Skeletal muscle tissue (tissue), 4 donors: Measurements from ENCODE around the gene HKDC1. TPM values are rescaled to one million over a fixed set of nuclear protein-coding genes. Genes with fewer than 3 reads are reported as not detected.

Source experiments
- H3K27ac ChIP-seq: one replicate; pipeline ENCODE4 v1.7.0; 2013; ENCODE audit warnings: mild to moderate bottlenecking, low read depth, low read length, inconsistent platforms
- H3K27me3 ChIP-seq, 3 donors: one replicate each; pipeline ENCODE4 v1.7.0; 2013; ENCODE audit warnings: low read length in 3 of 3; ENCODE audit not compliant: control insufficient read depth in 3 of 3, insufficient read depth in 3 of 3
- H3K36me3 ChIP-seq, 3 donors: one replicate each; pipeline ENCODE4 v1.7.0; 2013; ENCODE audit warnings: low read length in 3 of 3; ENCODE audit not compliant: control insufficient read depth in 3 of 3, insufficient read depth in 3 of 3
- H3K4me1 ChIP-seq, 3 donors: one replicate each; pipeline ENCODE4 v1.7.0; 2013; ENCODE audit warnings: low read length in 3 of 3, mild to moderate bottlenecking in 3 of 3; ENCODE audit not compliant: control insufficient read depth in 3 of 3, insufficient read depth in 3 of 3
- H3K4me3 ChIP-seq, 3 donors: one replicate each; pipeline ENCODE4 v1.7.0; 2013; ENCODE audit warnings: low read length in 3 of 3
- H3K9ac ChIP-seq, 3 donors: one replicate each; pipeline ENCODE4 v1.7.0; 2013; ENCODE audit warnings: low read length in 3 of 3, mild to moderate bottlenecking in 3 of 3, moderate library complexity in 2 of 3, low read depth in 1 of 3
- H3K9me3 ChIP-seq, 3 donors: one replicate each; pipeline ENCODE4 v1.7.0; 2013; ENCODE audit warnings: low read length in 3 of 3; ENCODE audit not compliant: control insufficient read depth in 3 of 3
- total RNA-seq: library from RNA; depleted of rRNA; stranded (reverse); fragments of >200 nt; gene quantifications from one replicate; pipeline ENCODE4 v1.2.3, GENCODE V29; 2014
- donor health status: Osteomylitis.

The HKDC1 gene
- total RNA-seq, 1 donor from 2014 or later: not detected

DNA sequence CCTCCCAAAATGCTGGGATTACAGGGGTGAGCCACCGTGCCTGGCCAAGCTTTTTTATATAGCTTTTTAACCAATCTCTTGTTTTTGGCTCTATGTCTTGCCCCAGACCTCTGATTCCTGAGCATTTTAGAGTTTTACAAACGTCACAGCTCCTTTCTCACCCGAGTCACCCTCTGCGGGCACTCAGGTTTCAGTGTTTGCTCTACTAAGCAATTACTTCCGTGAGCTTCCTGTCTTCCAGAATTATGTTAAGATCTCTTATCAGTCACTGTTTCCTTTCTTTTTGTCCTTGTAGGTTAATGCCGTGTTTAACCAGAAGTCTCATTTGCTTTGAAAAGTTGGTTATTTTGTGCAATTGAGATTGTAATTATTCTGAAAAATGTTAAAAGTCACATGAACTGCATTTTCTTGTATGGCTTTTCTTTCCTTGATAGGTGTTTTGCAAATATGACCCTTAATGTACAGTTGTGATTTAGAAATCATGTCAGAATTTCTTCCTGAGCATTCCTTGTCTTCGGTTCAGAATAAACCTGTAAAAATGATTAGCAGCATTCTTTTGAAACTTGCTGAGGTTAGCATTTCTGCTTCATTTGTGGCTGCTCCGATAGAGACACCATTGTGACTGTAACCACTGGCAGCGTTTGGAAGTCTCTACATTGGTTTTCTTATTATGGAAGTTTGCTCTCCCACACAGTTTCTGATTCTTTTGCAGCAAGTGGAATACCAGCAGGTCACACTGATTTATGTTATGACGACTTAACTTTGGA lies 4.5 kb upstream of the HKDC1 start:
- no peaks in the 10 kb centered on the region for H3K9me3 ChIP-seq

DNA sequence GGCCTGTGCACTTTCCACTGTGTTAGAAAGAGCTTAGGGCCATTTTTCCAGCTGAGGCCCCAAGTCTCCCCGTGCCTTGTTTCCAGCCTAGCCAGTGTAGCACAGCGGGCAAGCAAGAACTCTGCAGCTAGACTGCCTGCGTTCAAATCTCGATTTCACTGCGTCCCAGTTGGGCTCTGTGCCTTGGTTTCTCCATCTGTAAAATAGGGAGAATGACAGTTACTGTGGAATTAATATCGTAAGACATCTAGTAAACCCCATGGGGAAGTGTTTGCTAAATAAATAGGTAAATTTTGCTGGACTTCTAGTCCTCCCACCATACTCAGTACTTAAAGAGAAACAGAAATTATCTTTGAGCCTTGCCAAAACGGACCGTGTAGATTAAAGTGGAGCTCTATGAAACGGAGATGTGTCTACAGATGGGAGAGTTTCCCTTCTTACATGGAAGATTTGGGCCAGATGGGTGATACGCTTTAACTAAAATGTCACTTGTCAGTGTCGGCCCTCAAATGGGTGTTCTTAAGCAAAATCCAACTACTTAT lies 3.5 kb upstream of the HKDC1 start:
- H3K36me3 ChIP-seq: no peaks in the 10 kb centered on the region
- no peak overlapping the region for H3K27ac ChIP-seq
- no peak overlapping the region for H3K9ac ChIP-seq
- H3K4me3 ChIP-seq: no peak overlapping the region
- no peaks in the 10 kb centered on the region for H3K9me3 ChIP-seq
- H3K27me3 ChIP-seq: peaks cover 0 to 5% (median 3%) of the 10 kb centered on the region in 3 donors
- peaks cover 0 to 5% (median 4%) of the 10 kb centered on the region in 3 donors for H3K4me1 ChIP-seq

More for the DNA sequence above, 4.5 kb upstream of the HKDC1 start:
- Histone ChIP-seq H3K36me3 (no peaks in the 10 kb centered on the region), H3K27ac (no peak overlapping the region), H3K4me3 (no peak overlapping the region), H3K27me3 (peaks cover 0 to 5% (median 3%) of the 10 kb centered on the region in 3 donors), H3K9ac (no peak overlapping the region), H3K4me1 (peaks cover 0 to 5% (median 4%) of the 10 kb centered on the region in 3 donors)

DNA sequence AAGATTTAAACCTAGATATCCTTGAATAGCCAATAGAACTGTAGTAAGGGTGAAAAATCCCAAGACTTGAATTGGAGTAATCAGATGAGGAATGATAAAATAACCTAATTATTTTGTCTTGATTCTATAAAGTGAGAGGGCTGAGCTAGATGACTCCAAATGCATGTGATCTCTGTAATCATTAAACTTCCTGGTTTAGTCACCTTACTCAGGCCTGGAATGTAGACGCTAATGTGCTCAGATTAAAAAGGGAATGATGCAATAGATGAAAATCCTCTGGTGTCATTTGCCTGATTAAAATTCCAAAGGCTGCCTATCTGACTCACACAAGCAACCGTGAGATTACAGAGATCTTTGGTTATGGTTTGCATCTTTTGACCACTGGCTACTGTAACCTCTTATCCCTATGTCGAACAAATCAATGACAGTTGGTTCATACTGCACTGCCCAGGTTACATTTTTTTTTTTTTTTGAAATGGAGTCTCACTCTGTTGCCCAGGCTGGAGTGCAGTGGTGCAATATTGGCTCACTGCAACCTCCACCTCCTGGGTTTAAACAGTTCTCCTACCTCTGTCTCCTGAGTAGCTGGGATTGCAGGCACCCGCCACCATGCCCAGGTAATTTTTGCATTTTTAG lies 2.9 kb upstream of the HKDC1 start:
- no peak overlapping the region for H3K27ac ChIP-seq
- H3K9me3 ChIP-seq: no peaks in the 10 kb centered on the region
- peaks cover 0 to 5% (median 4%) of the 10 kb centered on the region in 3 donors for H3K4me1 ChIP-seq
- H3K9ac ChIP-seq: no peak overlapping the region
- no peaks in the 10 kb centered on the region for H3K36me3 ChIP-seq
- no peak overlapping the region for H3K4me3 ChIP-seq
- H3K27me3 ChIP-seq: peaks cover 0 to 5% (median 3%) of the 10 kb centered on the region in 3 donors

DNA sequence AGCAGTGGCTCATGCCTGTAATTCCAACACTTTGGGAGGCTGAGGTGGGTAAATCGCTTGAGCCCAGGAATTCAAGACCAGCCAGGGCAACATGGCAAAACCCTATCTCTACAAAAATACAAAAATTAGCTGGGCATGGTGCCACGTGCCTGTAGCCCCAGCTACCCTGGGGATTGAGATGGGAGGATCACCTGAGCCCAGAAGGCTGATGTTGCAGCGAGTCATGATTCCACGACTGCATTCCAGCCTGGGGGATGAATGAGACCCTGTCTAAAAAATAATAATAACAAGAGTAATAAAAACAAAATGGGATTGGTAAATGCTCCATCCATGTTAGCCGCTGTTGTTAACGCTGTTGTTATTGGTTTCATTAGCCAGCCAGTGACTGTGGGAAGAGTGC lies 1.3 kb upstream of the HKDC1 start:
- H3K27ac ChIP-seq: no peak overlapping the region
- H3K27me3 ChIP-seq: peaks cover 0 to 5% (median 3%) of the 10 kb centered on the region in 3 donors
- no peaks in the 10 kb centered on the region for H3K36me3 ChIP-seq
- no peak overlapping the region for H3K4me3 ChIP-seq
- H3K9me3 ChIP-seq: no peaks in the 10 kb centered on the region
- H3K9ac ChIP-seq: no peak overlapping the region
- H3K4me1 ChIP-seq: peaks cover 0 to under 1% (median under 1%) of the 10 kb centered on the region in 3 donors

DNA sequence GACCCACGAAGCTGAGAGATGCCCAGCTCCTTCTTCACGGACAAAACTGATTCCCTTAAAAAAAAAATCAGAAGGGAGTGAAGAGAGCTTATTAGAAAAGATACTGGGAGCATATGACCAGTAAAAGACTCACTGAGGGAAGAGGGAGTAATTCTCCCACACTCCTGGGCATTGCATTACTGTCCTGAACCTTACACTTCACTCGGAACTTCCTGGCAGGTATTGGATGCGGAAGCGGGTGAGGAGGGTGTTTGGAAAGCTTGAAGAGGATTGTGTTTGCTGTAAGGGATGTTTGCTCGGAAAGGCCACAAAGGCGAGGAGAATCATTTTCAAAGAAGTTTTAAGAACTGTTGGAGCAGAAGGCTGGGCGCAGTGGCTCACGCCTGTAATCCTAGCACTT lies 375 bp downstream of the HKDC1 start:
- H3K36me3 ChIP-seq: no peaks in the 10 kb centered on the region
- H3K27ac ChIP-seq: no peak overlapping the region
- no peaks in the 10 kb centered on the region for H3K9me3 ChIP-seq
- no peak overlapping the region for H3K9ac ChIP-seq
- no peak overlapping the region for H3K4me3 ChIP-seq
- peaks cover 0 to under 1% (median 0%) of the 10 kb centered on the region in 3 donors for H3K4me1 ChIP-seq
- peaks cover 0 to 5% (median 3%) of the 10 kb centered on the region in 3 donors for H3K27me3 ChIP-seq

DNA sequence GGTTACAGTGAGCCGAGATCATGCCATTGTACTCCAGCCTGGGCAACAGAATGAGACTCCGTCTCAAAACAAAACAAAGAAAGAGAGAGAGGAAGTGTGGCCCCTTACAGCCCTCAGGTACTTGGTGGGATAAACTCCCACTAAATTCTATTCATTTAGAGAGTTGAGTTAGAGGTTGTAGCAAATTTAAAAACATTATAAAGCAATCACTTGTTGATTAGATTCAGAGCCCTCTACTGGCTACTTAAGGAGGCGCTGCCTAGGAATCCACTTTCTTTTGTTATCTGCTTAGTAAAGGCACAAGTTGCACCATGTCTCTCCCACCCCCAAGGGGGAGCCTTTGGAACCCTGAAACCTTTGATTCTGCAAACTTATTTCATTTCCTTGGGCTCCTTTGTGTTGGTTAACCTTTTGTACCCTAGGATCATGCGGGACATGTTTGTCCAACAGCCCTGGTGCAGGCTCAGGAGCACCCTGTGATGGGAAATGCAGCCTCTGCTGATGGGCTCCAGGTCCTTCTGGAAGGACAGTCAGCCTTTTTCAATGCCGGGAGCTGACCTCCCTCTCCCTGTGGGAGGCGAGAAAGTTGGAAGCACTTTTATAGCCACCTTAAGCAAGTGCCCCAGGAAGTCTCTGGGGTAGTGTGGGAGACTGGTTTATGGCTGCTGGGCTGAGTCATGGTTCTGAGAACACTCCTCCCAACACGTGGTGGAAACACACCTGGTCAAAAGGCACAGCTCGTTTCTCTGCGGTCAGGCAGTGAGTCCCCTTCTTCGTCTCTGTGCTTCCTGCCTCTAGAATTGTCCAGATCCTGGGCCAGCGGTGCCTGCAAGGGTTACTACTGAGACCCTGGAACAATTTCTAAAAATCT lies 2.3 kb downstream of the HKDC1 start:
- peaks cover 0 to 3% (median 3%) of the 10 kb centered on the region in 3 donors for H3K27me3 ChIP-seq
- no peaks in the 10 kb centered on the region for H3K36me3 ChIP-seq
- H3K27ac ChIP-seq: no peak overlapping the region
- H3K9ac ChIP-seq: no peak overlapping the region
- no peak overlapping the region for H3K4me3 ChIP-seq
- peaks cover 0 to 3% (median 3%) of the 10 kb centered on the region in 3 donors for H3K4me1 ChIP-seq
- no peaks in the 10 kb centered on the region for H3K9me3 ChIP-seq

DNA sequence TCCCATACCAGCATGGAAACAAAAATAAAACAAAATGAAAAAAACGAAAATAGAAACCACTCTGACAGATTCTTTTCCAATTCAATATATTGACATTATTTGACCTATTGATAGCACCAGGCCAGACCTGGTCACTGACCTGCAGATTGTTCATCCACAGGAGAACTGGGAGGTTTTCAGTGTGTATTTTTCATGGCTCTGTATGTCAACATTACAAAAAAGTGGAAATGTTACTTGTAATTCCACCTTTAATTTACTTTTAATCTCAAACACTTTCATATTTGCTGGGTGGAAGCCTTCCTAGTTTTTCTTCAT lies 2.9 kb downstream of the HKDC1 start:
- Histone ChIP-seq H3K36me3 (no peaks in the 10 kb centered on the region), H3K27me3 (peaks cover 0 to 3% (median 0%) of the 10 kb centered on the region in 3 donors), H3K9me3 (no peaks in the 10 kb centered on the region), H3K4me3 (no peak overlapping the region), H3K9ac (no peak overlapping the region), H3K4me1 (peaks cover 0 to 3% (median 3%) of the 10 kb centered on the region in 3 donors), H3K27ac (no peak overlapping the region)

DNA sequence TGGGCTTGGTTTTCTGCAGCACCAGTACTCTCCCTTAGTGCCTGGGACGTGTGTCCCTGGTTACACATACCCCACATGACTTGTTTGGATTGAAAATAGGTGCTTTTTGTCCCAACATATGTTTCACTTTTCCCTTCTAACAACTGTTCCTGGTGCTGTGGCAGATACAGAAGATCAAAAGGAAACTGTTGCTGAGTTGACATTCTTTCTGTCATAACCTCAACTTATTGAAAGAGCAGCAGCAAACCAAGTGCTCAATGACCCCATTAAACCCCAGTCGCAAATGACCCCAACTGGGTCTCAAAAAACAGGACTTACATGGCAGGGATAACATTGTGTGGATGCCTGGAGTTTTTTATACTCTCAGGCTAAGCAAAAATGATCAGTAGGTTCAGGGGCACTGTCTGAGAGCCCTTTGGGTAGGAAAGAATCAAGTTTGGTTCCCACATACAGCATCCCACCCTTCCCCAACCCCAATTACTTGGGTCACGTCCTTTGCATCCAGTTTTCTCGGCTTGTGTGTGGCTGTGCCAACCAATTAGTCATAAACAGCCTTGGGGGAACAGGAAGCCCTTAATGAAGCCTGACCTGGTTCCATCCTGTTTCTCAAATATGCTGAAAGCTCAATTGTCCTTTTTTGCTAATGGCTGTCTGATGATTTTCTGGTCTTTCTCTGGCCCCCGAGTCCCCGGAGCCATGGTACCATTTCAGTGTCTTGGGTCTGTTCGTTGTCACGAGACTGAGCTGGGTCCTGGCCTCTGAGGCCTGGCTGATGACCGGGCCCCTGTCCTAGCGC lies 4.9 kb downstream of the HKDC1 start:
- Histone ChIP-seq H3K27ac (no peak overlapping the region), H3K4me1 (peaks cover 3 to 10% (median 7%) of the 10 kb centered on the region in 3 donors), H3K27me3 (no peaks in the 10 kb centered on the region), H3K36me3 (no peaks in the 10 kb centered on the region), H3K9me3 (no peaks in the 10 kb centered on the region), H3K9ac (no peak overlapping the region), H3K4me3 (no peak overlapping the region)

DNA sequence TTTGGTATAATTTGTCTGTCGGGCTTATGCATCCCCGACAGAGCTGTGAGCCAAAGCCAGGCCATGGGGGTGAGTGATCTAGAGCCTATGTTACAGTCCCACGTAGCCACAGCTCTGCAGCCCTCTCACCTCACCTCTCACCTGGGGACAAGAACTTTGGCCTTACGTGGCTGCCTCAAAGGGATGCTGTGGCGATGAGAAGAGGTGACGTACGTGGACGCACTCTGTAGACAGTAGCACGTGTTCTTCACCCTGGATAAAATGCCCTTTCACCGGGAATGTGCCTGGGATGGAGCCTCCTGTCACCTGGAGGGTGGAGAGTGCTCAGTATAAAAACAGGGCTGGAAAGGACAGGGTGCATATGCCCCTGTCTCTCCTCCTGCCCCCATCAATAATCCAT lies 5.5 kb downstream of the HKDC1 start:
- H3K4me3 ChIP-seq: no peak overlapping the region
- H3K9me3 ChIP-seq: no peaks in the 10 kb centered on the region
- H3K27me3 ChIP-seq: peaks cover 0 to 3% (median 0%) of the 10 kb centered on the region in 3 donors
- H3K36me3 ChIP-seq: no peaks in the 10 kb centered on the region
- peaks cover 3 to 12% (median 7%) of the 10 kb centered on the region in 3 donors for H3K4me1 ChIP-seq
- H3K27ac ChIP-seq: no peak overlapping the region
- no peak overlapping the region for H3K9ac ChIP-seq
